Keratinocyte (primary cell): ENCODE data around the gene SLC34A3. TPM values are rescaled to one million over a fixed set of nuclear protein-coding genes. Genes with fewer than 3 reads are reported as not detected.

Experiments used
- DNase-seq: peaks from one replicate; pipeline ENCODE4 v3.0.0-alpha.2; 2011; ENCODE audit warnings: low read depth, missing footprints, low spot score
- FAIRE-seq: peaks from 2 replicates; lab custom pipeline; 2011; peaks lifted over from hg19 to GRCh38; lab: Jason Lieb, UNC
- H2AFZ ChIP-seq: 2 replicates; pipeline ENCODE4 v1.6.0; 2012; ENCODE audit warnings: low read length, control low read depth, inconsistent platforms; ENCODE audit not compliant: control insufficient read depth
- H3K27ac ChIP-seq: 2 replicates; pipeline ENCODE4 v1.5.1; 2011; ENCODE audit warnings: low read length; ENCODE audit not compliant: control insufficient read depth, insufficient read depth
- H3K27me3 ChIP-seq: 3 replicates; pipeline ENCODE4 v1.6.0; 2011; ENCODE audit warnings: low read length; ENCODE audit not compliant: control insufficient read depth, insufficient read depth; ENCODE audit errors: extremely low read depth
- H3K36me3 ChIP-seq, 2 experiments: 2 replicates in 1 of 2; 3 replicates in 1 of 2; pipeline ENCODE4 v1.5.1; 2011; ENCODE audit warnings: low read length in 2 of 2, mild to moderate bottlenecking in 1 of 2; ENCODE audit not compliant: control insufficient read depth in 2 of 2, insufficient read depth in 2 of 2; ENCODE audit errors: extremely low read depth in 1 of 2
- H3K4me1 ChIP-seq: 3 replicates; pipeline ENCODE4 v1.5.1; 2011; ENCODE audit warnings: low read length; ENCODE audit not compliant: control insufficient read depth, insufficient read depth; ENCODE audit errors: extremely low read depth
- H3K4me2 ChIP-seq: 3 replicates; pipeline ENCODE4 v1.6.0; 2011; ENCODE audit warnings: low read depth, low read length; ENCODE audit not compliant: control insufficient read depth, insufficient read depth; ENCODE audit errors: extremely low read depth
- H3K4me3 ChIP-seq, 3 experiments: fragments of 200-600 bp in 1 of 3; sonication (generic) in 1 of 3; 2 replicates in 2 of 3; 3 replicates in 1 of 3; pipeline ENCODE4 v1.5.1; 2011 to 2016; ENCODE audit warnings: low read length in 3 of 3, mild to moderate bottlenecking in 3 of 3, control low read depth in 2 of 3, inconsistent platforms in 1 of 3, low read depth in 1 of 3, mixed read lengths in 1 of 3, mixed run types in 1 of 3, moderate library complexity in 1 of 3; ENCODE audit not compliant: control insufficient read depth in 2 of 3, insufficient read depth in 2 of 3; ENCODE audit errors: extremely low read depth in 1 of 3
- H3K79me2 ChIP-seq: 2 replicates; pipeline ENCODE4 v1.6.0; 2012; ENCODE audit warnings: low read length; ENCODE audit not compliant: control insufficient read depth, insufficient read depth
- H3K9ac ChIP-seq: 3 replicates; pipeline ENCODE4 v1.6.0; 2011; ENCODE audit warnings: low read length; ENCODE audit not compliant: control insufficient read depth, insufficient read depth; ENCODE audit errors: extremely low read depth
- H3K9me1 ChIP-seq: 3 replicates; pipeline ENCODE4 v1.6.0; 2011; ENCODE audit warnings: low read length; ENCODE audit not compliant: control insufficient read depth, insufficient read depth; ENCODE audit errors: extremely low read depth
- H3K9me3 ChIP-seq: 2 replicates; pipeline ENCODE4 v1.5.1; 2012; ENCODE audit warnings: low read depth, low read length; ENCODE audit not compliant: control insufficient read depth
- H4K20me1 ChIP-seq: 3 replicates; pipeline ENCODE4 v1.6.0; 2011; ENCODE audit warnings: low read length; ENCODE audit not compliant: control insufficient read depth, insufficient read depth; ENCODE audit errors: extremely low read depth
- EZH2 ChIP-seq: IDR thresholded peaks from one replicate; pipeline ENCODE4 v1.6.1; 2012; ENCODE audit warnings: inconsistent platforms, mild to moderate bottlenecking, low read length, moderate library complexity
- dilution Hi-C: fragments of 300-500 bp; cut with MboI; formaldehyde crosslinking; loops from one replicate; pipeline ENCODE4 v1.7.0; 2020; ENCODE audit warnings: low sequenced_read_pairs; ENCODE audit not compliant: extremely low pct_ligation_motif_present
- polyA plus RNA-seq, 5 experiments: library from polyadenylated mRNA; depleted of rRNA in 3 of 5; stranded (reverse) in 3 of 5; stranded (forward) in 1 of 5; unstranded in 1 of 5; fragments of >200 nt; gene quantifications; 1 replicate in 1 of 5; 2 replicates in 3 of 5; 3 replicates in 1 of 5; pipeline versions ENCODE4 v1.2.1 to v1.2.3, GENCODE V29; 2011 to 2012; ENCODE audit warnings: missing spikeins in 2 of 5, low read depth in 1 of 5, low replicate concordance in 1 of 5
- TF ChIP-seq, protein P1 (sequence below), 3 experiments: IDR thresholded peaks in 1 of 3; conservative IDR thresholded peaks in 1 of 3; optimal IDR thresholded peaks in 1 of 3; 2 replicates in 2 of 3; 3 replicates in 1 of 3; pipeline versions ENCODE3 to v1.5.1; 2011; ENCODE audit warnings: low read length in 3 of 3, mild to moderate bottlenecking in 3 of 3, moderate library complexity in 2 of 3, control low read depth in 1 of 3, inconsistent platforms in 1 of 3; ENCODE audit not compliant: insufficient read depth in 2 of 3; ENCODE audit errors: extremely low read depth in 1 of 3

The SLC34A3 gene
- polyA plus RNA-seq, 1 donor (not counting 4 experiments of a cell fraction or from before 2014, with no cell fraction given): not detected

DNA sequence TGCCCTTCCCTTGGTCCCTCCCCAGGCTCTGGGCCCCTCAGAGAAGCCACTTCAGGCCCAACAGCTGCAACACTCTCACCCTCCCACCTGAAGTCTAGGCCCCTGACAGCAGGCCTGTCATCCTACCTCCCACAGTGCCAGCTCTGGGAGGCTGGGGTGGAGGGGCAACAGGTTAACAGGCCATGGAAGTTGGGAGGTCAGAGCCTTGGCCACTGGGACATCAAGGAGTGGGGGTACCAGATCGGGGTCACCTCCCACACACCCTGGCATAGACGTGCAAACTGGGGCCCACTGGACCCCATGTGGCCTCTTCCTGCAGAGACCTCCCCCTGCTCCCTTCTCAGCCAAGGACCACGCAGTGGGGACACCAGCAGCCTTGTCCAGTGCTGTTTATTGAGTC lies 39.5 kb upstream of the SLC34A3 start:
- no peak overlapping the region for H2AFZ ChIP-seq
- H3K79me2 ChIP-seq: peaks cover 38% of the 10 kb centered on the region
- H4K20me1 ChIP-seq: peaks cover 5% of the 10 kb centered on the region
- no peak overlapping the region for H3K4me2 ChIP-seq
- no peak overlapping the region for H3K4me3 ChIP-seq
- peaks cover 3% of the 10 kb centered on the region for H3K27me3 ChIP-seq
- H3K9ac ChIP-seq: no peak overlapping the region
- peaks cover 9 to 13% of the 10 kb centered on the region in 2 experiments for H3K36me3 ChIP-seq
- peaks cover 38% of the 10 kb centered on the region for H3K4me1 ChIP-seq
- H3K9me1 ChIP-seq: peaks cover 3% of the 10 kb centered on the region
- no peak overlapping the region for H3K27ac ChIP-seq
- no peaks in the 10 kb centered on the region for H3K9me3 ChIP-seq
- dilution Hi-C loops: no loop called here
- DNase-seq (no peak), FAIRE-seq (no peak)
- TF ChIP-seq, protein P1, sequence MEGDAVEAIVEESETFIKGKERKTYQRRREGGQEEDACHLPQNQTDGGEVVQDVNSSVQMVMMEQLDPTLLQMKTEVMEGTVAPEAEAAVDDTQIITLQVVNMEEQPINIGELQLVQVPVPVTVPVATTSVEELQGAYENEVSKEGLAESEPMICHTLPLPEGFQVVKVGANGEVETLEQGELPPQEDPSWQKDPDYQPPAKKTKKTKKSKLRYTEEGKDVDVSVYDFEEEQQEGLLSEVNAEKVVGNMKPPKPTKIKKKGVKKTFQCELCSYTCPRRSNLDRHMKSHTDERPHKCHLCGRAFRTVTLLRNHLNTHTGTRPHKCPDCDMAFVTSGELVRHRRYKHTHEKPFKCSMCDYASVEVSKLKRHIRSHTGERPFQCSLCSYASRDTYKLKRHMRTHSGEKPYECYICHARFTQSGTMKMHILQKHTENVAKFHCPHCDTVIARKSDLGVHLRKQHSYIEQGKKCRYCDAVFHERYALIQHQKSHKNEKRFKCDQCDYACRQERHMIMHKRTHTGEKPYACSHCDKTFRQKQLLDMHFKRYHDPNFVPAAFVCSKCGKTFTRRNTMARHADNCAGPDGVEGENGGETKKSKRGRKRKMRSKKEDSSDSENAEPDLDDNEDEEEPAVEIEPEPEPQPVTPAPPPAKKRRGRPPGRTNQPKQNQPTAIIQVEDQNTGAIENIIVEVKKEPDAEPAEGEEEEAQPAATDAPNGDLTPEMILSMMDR (optimal IDR thresholded peaks at IDR 0.05 in 1 of 3, IDR thresholded peaks at IDR 0.05 in 1 of 3, conservative IDR thresholded peaks at IDR 0.05 in 1 of 3; ENCODE audit: extremely low read depth in 1 of 3, insufficient read depth in 2 of 3, low read length in 3 of 3): no peak
- no peak for TF ChIP-seq EZH2

GRCh38 chr9:137191691-137192447 lies 38.8 kb upstream of the SLC34A3 start:
- H4K20me1 ChIP-seq: peaks cover 5% of the 10 kb centered on the region
- no peak overlapping the region for H3K4me3 ChIP-seq
- H2AFZ ChIP-seq: no peak overlapping the region
- peaks cover 3% of the 10 kb centered on the region for H3K9me1 ChIP-seq
- dilution Hi-C loops: no loop called here
- H3K9ac ChIP-seq: no peak overlapping the region
- no peak for TF ChIP-seq EZH2
- TF ChIP-seq, protein P1 (optimal IDR thresholded peaks at IDR 0.05 in 1 of 3, IDR thresholded peaks at IDR 0.05 in 1 of 3, conservative IDR thresholded peaks at IDR 0.05 in 1 of 3; ENCODE audit: extremely low read depth in 1 of 3, insufficient read depth in 2 of 3, low read length in 3 of 3): no peak
- peaks cover 32% of the 10 kb centered on the region for H3K79me2 ChIP-seq
- H3K4me1 ChIP-seq: peaks cover 36% of the 10 kb centered on the region
- H3K27me3 ChIP-seq: peaks cover 3% of the 10 kb centered on the region
- FAIRE-seq (no peak), DNase-seq (no peak)
- H3K4me2 ChIP-seq: no peak overlapping the region
- peaks cover 9 to 13% of the 10 kb centered on the region in 2 experiments for H3K36me3 ChIP-seq
- no peak overlapping the region for H3K27ac ChIP-seq
- no peaks in the 10 kb centered on the region for H3K9me3 ChIP-seq
